Activated naive CD8-positive, alpha-beta T cell (primary cell): ENCODE results near the gene GCNT3.

Experiments
- H3K27ac Mint-ChIP-seq: one replicate; pipeline ENCODE4 v1.8.0; 2021; ENCODE audit warnings: mixed read lengths
- H3K27me3 Mint-ChIP-seq: one replicate; pipeline ENCODE4 v1.8.0; 2021; ENCODE audit warnings: mixed read lengths
- H3K36me3 Mint-ChIP-seq: one replicate; pipeline ENCODE4 v1.8.0; 2021; ENCODE audit warnings: mixed read lengths
- H3K4me1 Mint-ChIP-seq: one replicate; pipeline ENCODE4 v1.8.0; 2021; ENCODE audit warnings: low read depth, mixed read lengths
- H3K4me3 Mint-ChIP-seq: one replicate; pipeline ENCODE4 v1.8.0; 2021; ENCODE audit warnings: mild to moderate bottlenecking, mixed read lengths
- H3K9me3 Mint-ChIP-seq: one replicate; pipeline ENCODE4 v1.8.0; 2021; ENCODE audit warnings: low read depth, mixed read lengths

The GCNT3 gene

DNA sequence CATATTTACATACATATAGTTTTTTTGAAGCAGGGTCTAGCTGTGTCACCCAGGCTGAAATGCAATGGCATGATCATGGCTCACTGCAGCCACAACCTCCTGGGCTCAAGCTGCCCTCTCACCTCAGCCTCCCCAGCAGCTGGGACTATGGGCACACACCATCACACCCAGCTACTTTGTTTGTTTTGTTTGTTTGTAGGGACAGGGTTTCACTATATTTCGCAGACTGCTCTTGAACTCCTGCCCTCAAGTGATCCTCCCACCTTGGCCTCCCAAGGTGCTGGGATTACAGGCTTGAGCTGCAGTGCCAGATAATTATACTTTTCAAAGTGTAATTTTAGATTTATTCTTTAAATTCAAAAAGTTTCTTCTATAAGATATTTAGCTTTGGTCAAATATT is 35.5 kb downstream of the GCNT3 start:
- peak overlapping the region; percentile 28 for H3K27ac Mint-ChIP-seq

GRCh38 chr15:59649603-59650002 is 38.0 kb downstream of the GCNT3 start:
- Mint-ChIP-seq H3K9me3 (no peaks in the 10 kb centered on the region), H3K27me3 (no peaks in the 10 kb centered on the region), H3K4me3 (no peak overlapping the region), H3K27ac (no peak overlapping the region), H3K4me1 (peaks cover 17% of the 10 kb centered on the region), H3K36me3 (peaks cover 5% of the 10 kb centered on the region)

More for the DNA sequence above, 35.5 kb downstream of the GCNT3 start:
- Mint-ChIP-seq H3K9me3 (no peaks in the 10 kb centered on the region), H3K4me1 (peaks cover 13% of the 10 kb centered on the region), H3K27me3 (no peaks in the 10 kb centered on the region), H3K4me3 (no peak overlapping the region), H3K36me3 (peaks cover 5% of the 10 kb centered on the region)

DNA sequence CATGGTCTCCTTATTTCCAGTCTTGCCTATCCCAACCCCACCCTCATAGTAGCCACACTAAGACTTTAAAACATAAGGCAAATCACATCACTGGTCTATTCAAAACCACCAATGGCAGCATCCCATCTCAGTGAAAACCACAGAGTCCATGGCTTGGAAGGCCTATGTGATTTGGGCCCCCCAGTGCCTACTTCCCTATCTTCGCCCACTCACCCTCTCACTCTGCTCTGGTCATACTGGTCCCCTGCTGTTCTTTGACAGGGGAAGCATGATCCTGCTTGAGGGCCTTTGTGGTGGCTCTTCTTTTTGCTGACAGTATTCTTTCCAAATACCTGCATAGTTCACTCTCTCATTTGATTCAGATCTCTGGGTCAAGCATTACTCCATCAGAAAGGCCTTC is 42.5 kb downstream of the GCNT3 start:
- Mint-ChIP-seq H3K9me3 (no peaks in the 10 kb centered on the region), H3K4me3 (no peak overlapping the region), H3K36me3 (peaks cover 3% of the 10 kb centered on the region)

GRCh38 chr15:59656897-59657634 is 45.5 kb downstream of the GCNT3 start, which contains the start of gene GTF2A2:
Gene GTF2A2 (minus strand): TSS chr15:59657515. CDS start chr15:59652277, 5,238 bp downstream.
- H3K4me1 Mint-ChIP-seq, result peaks cover 14% of the 10 kb centered on the region
- peak within 1 kb of the TSS; percentile 78 for H3K27ac Mint-ChIP-seq
- no peaks in the 10 kb centered on the region for H3K9me3 Mint-ChIP-seq
- peak within 1 kb of the TSS; percentile 48 for H3K4me3 Mint-ChIP-seq
- peaks cover 3% of the 10 kb centered on the region for H3K36me3 Mint-ChIP-seq
- H3K27me3 Mint-ChIP-seq, result no peaks in the 10 kb centered on the region

More for the DNA sequence above, 42.5 kb downstream of the GCNT3 start:
- H3K27me3 Mint-ChIP-seq, result no peaks in the 10 kb centered on the region
- peaks cover 18% of the 10 kb centered on the region for H3K4me1 Mint-ChIP-seq
- no peak overlapping the region for H3K27ac Mint-ChIP-seq

DNA sequence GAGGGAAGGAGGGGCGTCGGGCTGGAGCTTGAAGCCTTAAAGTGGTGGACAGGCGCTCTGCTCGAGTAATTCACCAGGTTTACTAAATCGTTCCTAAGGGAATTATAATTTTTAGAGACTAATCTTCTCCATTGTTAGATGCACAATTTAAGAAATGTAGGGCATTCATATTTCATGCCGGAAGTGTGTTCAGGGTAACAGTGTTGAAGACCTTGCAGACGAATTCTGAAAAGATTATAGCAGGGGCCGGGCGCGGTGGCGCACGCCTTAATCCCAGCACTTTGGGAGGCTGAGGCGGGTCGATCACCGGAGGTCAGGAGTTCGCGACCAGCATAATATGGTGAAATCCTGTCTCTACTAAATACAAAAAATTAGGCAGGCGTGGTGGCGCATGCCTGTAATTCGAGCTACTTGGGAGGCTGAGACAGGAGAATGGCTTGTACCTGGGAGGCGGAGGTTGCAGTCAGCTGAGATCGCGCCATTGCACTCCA is 46.1 kb downstream of the GCNT3 start:
- Mint-ChIP-seq H3K4me1 (peaks cover 11% of the 10 kb centered on the region), H3K27ac (peak overlapping the region; percentile 78), H3K4me3 (no peak overlapping the region), H3K27me3 (no peaks in the 10 kb centered on the region), H3K9me3 (no peaks in the 10 kb centered on the region), H3K36me3 (peaks cover 3% of the 10 kb centered on the region)

DNA sequence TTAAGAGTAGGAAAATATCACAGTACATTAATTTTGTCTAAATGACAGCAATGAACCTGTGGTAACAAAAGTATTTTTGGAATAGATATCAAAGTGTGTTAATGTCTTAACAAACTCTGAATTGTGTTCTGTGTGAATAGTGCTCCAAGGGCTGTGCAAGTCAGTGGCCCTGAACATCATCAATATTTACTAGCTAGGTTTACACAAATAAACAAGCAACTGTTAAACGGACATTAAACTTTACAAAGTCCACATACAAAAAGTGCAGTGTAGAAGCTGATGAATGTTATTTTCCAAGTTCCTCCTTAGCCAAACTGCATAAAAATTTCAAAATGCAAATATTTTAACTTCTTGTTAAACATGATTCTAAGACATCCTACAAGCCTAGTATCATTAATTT is 47.8 kb downstream of the GCNT3 start:
- no peaks in the 10 kb centered on the region for H3K9me3 Mint-ChIP-seq
- peaks cover 3% of the 10 kb centered on the region for H3K36me3 Mint-ChIP-seq
- H3K27me3 Mint-ChIP-seq, result no peaks in the 10 kb centered on the region
- peaks cover 6% of the 10 kb centered on the region for H3K4me1 Mint-ChIP-seq
- no peak overlapping the region for H3K27ac Mint-ChIP-seq
- H3K4me3 Mint-ChIP-seq, result peak overlapping the region; percentile 20

GRCh38 chr15:59662260-59662659 is 50.7 kb downstream of the GCNT3 start:
- Mint-ChIP-seq H3K4me1 (peaks cover 6% of the 10 kb centered on the region), H3K9me3 (no peaks in the 10 kb centered on the region), H3K36me3 (peaks cover 6% of the 10 kb centered on the region), H3K27ac (no peak overlapping the region), H3K4me3 (no peak overlapping the region), H3K27me3 (no peaks in the 10 kb centered on the region)

- no peaks in the 10 kb centered on the region for H3K27me3 Mint-ChIP-seq
- H3K36me3 Mint-ChIP-seq, result peaks cover 3% of the 10 kb centered on the region
- H3K9me3 Mint-ChIP-seq, result no peaks in the 10 kb centered on the region
- no peak overlapping the region for H3K4me3 Mint-ChIP-seq
- H3K27ac Mint-ChIP-seq, result no peak overlapping the region
- no peaks in the 10 kb centered on the region for H3K4me1 Mint-ChIP-seq
Observed at GRCh38 chr15:59668556-59668955, 57.0 kb downstream of the GCNT3 start.
